MV-4-11 (cell line): ENCODE data around the gene MRNIP.

Source experiments
- DNase-seq: peaks from one replicate; lab custom pipeline; 2025; lab: John Stamatoyannopoulos, UW

MRNIP gene

GRCh38 chr5:179858586-179859427, at the start of gene MRNIP:
Gene MRNIP, minus strand, starts transcription at chr5:179858817. Its CDS starts 21 bp downstream, at chr5:179858796.
- DNase-seq, result peak; percentile 94

- DNase-seq, result peak; percentile 67
Observed at GRCh38 chr5:179907556-179908324, 49.1 kb upstream of the MRNIP start, which contains the start of gene TBC1D9B. Gene TBC1D9B, minus strand, starts transcription at chr5:179907897. Its CDS starts 76 bp downstream, at chr5:179907821.

- DNase-seq, result no peak
Observed at GRCh38 chr5:179906795-179907555, 48.4 kb upstream of the MRNIP start.

GRCh38 chr5:179906294-179906794, 47.7 kb upstream of the MRNIP start:
- peak; percentile 18 for DNase-seq

GRCh38 chr5:179905161-179905560, 46.5 kb upstream of the MRNIP start:
- DNase-seq, result peak; percentile 12

- DNase-seq, result no peak
Observed at GRCh38 chr5:179904463-179905160, 46.0 kb upstream of the MRNIP start.

GRCh38 chr5:179902763-179903158, 44.1 kb upstream of the MRNIP start:
- DNase-seq, result no peak

GRCh38 chr5:179901915-179902762, 43.5 kb upstream of the MRNIP start:
- no peak for DNase-seq

- DNase-seq, result no peak
Observed at GRCh38 chr5:179901462-179901861, 42.8 kb upstream of the MRNIP start.

GRCh38 chr5:179900711-179901110, 42.1 kb upstream of the MRNIP start:
- no peak for DNase-seq

- no peak for DNase-seq
Observed at GRCh38 chr5:179900206-179900605, 41.6 kb upstream of the MRNIP start.

- no peak for DNase-seq
Observed at GRCh38 chr5:179895861-179896260, 37.2 kb upstream of the MRNIP start.

- no peak for DNase-seq
Observed at GRCh38 chr5:179893958-179894895, 35.6 kb upstream of the MRNIP start.

GRCh38 chr5:179893076-179893957, 34.7 kb upstream of the MRNIP start:
- DNase-seq, result no peak

- DNase-seq, result no peak
Observed at GRCh38 chr5:179892255-179892654, 33.6 kb upstream of the MRNIP start.

- no peak for DNase-seq
Observed at GRCh38 chr5:179890751-179891682, 32.4 kb upstream of the MRNIP start.

- DNase-seq, result no peak
Observed at GRCh38 chr5:179889885-179890284, 31.3 kb upstream of the MRNIP start.
